Chondrocyte (in vitro differentiated cells): ENCODE results near the gene ENPP6. TPM values are rescaled to one million over a fixed set of nuclear protein-coding genes. Genes with fewer than 3 reads are reported as not detected.

Experiments
- DNase-seq: peaks from one replicate; pipeline ENCODE4 v3.0.0; 2021; ENCODE audit warnings: mixed read lengths, low spot score
- H3K27ac Mint-ChIP-seq: one replicate; pipeline ENCODE4 v1.8.0; 2021; ENCODE audit warnings: mild to moderate bottlenecking, moderate library complexity, mixed read lengths; ENCODE audit not compliant: unreplicated experiment
- H3K27me3 Mint-ChIP-seq: 2 replicates; pipeline ENCODE4 v1.8.0; 2021; ENCODE audit warnings: low read depth, mixed read lengths
- H3K36me3 Mint-ChIP-seq: 2 replicates; pipeline ENCODE4 v1.8.0; 2021; ENCODE audit warnings: low read depth, mixed read lengths
- H3K4me1 Mint-ChIP-seq: 2 replicates; pipeline ENCODE4 v1.8.0; 2021; ENCODE audit warnings: low read depth, mild to moderate bottlenecking, mixed read lengths
- H3K4me3 Mint-ChIP-seq: one replicate; pipeline ENCODE4 v1.8.0; 2021; ENCODE audit warnings: mild to moderate bottlenecking, moderate library complexity, mixed read lengths; ENCODE audit not compliant: unreplicated experiment
- H3K9me3 Mint-ChIP-seq: 2 replicates; pipeline ENCODE4 v1.8.0; 2021; ENCODE audit warnings: low read depth, mixed read lengths
- total RNA-seq: library from RNA; stranded (reverse); gene quantifications from 3 replicates; pipeline ENCODE4 v1.2.1, GENCODE V29; 2021
- TF ChIP-seq, protein P1 (sequence below): fragments of 200-600 bp; sonication (generic); IDR thresholded peaks from 2 replicates; pipeline ENCODE4 v1.5.0; 2021; ENCODE audit warnings: antibody characterized with exemption, mild to moderate bottlenecking, moderate library complexity

The ENPP6 gene
- total RNA-seq, 1 donor from 2014 or later: not detected

DNA sequence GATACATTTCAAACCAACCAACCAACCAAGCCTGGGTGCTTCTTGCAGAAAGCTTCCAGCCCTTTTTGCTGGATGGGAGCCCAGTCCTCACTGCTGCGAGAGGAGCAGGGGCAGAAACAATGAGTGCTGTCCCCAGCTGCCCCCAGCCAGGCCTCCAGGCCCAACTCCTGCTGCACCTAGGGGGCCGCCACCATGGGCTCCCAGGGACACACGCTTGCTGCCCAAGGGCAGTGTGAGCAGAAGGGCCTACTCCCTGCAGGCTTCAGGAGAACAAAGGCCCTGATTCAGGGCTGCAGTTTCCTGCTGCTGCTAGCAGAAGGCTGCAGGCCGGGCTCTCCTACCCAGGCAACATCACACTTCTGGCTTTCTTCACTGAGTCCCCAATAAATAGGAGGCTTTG, 37.7 kb upstream of the ENPP6 start:
- no peak overlapping the region for H3K4me3 Mint-ChIP-seq
- no peaks in the 10 kb centered on the region for H3K27me3 Mint-ChIP-seq
- no peak for DNase-seq
- no peaks in the 10 kb centered on the region for H3K4me1 Mint-ChIP-seq
- H3K36me3 Mint-ChIP-seq: no peaks in the 10 kb centered on the region
- H3K27ac Mint-ChIP-seq: no peak overlapping the region
- TF ChIP-seq, protein P1, sequence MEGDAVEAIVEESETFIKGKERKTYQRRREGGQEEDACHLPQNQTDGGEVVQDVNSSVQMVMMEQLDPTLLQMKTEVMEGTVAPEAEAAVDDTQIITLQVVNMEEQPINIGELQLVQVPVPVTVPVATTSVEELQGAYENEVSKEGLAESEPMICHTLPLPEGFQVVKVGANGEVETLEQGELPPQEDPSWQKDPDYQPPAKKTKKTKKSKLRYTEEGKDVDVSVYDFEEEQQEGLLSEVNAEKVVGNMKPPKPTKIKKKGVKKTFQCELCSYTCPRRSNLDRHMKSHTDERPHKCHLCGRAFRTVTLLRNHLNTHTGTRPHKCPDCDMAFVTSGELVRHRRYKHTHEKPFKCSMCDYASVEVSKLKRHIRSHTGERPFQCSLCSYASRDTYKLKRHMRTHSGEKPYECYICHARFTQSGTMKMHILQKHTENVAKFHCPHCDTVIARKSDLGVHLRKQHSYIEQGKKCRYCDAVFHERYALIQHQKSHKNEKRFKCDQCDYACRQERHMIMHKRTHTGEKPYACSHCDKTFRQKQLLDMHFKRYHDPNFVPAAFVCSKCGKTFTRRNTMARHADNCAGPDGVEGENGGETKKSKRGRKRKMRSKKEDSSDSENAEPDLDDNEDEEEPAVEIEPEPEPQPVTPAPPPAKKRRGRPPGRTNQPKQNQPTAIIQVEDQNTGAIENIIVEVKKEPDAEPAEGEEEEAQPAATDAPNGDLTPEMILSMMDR: no peak
- H3K9me3 Mint-ChIP-seq: no peaks in the 10 kb centered on the region

DNA sequence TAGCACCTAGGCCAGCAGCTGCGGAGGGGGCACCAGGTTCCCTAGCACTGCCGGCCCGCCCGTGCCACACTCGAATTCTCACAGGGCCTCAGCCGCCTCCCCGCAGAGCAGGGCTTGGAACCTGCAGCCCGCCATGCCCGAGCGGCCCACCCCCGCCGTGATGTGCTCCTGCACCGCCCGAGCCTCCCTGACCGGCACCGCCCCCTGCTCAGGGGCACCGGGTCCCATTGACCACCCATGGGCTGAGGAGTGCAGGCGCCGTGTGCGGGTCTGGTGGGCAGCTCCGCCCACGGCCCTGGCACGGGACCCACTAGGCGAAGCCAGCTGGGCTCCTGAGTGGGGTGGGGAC, 35.4 kb upstream of the ENPP6 start:
- TF ChIP-seq, protein P1: no peak
- DNase-seq: no peak
- Mint-ChIP-seq H3K4me3 (no peak overlapping the region), H3K36me3 (no peaks in the 10 kb centered on the region), H3K4me1 (no peaks in the 10 kb centered on the region), H3K9me3 (no peaks in the 10 kb centered on the region), H3K27ac (no peak overlapping the region), H3K27me3 (no peaks in the 10 kb centered on the region)

DNA sequence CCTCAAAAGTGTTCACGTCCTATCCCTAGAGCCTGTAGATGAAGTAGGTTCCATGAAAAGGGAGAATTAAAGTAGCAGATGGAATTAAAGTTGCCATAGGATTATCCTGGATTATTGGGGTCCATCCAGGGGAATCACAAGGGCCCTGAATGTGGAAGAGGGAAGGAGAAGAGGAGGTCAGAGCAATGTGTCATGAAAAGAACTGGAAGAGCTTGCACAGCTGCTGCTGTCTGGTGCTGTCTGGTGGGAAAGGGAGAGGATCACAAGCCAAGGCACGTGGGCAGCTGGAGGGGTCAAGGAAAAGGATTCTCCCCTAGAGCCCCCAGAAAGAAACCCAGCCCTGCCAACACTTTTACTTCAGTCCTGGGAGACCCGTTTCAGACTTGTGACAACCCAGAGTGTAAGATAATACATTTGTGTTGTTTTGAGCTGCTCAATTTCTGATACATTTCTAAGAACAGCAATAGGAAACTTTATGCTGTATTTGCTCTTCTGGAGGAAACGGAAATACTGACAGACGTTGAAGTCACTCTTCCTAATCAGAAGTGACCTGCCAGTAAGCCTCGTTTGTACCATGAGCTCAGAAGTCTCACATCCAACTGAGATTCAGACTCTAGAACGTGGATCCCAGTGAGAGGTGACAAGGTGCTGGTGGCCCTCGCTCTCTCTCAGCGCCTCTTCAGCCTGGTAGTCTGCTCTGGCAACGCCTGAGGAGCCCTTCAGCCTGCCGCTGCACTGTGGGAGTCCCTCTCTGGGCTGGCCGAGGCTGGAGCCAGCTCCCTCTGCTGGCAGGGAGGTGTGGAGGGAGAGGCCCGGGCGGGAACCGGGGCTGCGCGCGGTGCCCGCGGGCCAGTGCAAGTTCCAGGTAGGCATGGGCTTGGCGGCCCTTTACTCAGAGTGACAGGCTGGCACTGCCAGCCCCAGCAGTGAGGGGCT, 34.7 kb upstream of the ENPP6 start:
- Mint-ChIP-seq H3K27ac (no peak overlapping the region), H3K4me3 (no peak overlapping the region), H3K4me1 (no peaks in the 10 kb centered on the region), H3K27me3 (no peaks in the 10 kb centered on the region), H3K36me3 (no peaks in the 10 kb centered on the region), H3K9me3 (no peaks in the 10 kb centered on the region)
- no peak for DNase-seq
- TF ChIP-seq, protein P1: no peak

DNA sequence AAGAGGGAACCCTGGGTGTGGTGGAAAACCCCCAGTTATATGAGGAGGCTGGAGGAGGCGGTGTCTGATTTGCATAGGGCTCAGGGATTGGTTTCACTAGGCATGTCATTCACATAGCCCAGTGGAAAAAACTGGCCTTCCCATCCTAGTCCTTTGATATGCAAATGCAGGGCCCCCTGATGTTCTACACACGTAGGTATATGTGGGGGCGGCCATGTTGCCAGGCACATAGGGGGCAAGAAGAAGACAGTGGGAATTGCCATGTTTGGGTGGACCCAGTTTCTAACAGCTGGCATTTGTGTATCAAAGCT, 34.0 kb upstream of the ENPP6 start:
- Mint-ChIP-seq H3K27ac (no peak overlapping the region), H3K4me3 (no peak overlapping the region), H3K27me3 (no peaks in the 10 kb centered on the region), H3K36me3 (no peaks in the 10 kb centered on the region), H3K4me1 (no peaks in the 10 kb centered on the region), H3K9me3 (no peaks in the 10 kb centered on the region)
- no peak for DNase-seq
- TF ChIP-seq, protein P1: no peak

DNA sequence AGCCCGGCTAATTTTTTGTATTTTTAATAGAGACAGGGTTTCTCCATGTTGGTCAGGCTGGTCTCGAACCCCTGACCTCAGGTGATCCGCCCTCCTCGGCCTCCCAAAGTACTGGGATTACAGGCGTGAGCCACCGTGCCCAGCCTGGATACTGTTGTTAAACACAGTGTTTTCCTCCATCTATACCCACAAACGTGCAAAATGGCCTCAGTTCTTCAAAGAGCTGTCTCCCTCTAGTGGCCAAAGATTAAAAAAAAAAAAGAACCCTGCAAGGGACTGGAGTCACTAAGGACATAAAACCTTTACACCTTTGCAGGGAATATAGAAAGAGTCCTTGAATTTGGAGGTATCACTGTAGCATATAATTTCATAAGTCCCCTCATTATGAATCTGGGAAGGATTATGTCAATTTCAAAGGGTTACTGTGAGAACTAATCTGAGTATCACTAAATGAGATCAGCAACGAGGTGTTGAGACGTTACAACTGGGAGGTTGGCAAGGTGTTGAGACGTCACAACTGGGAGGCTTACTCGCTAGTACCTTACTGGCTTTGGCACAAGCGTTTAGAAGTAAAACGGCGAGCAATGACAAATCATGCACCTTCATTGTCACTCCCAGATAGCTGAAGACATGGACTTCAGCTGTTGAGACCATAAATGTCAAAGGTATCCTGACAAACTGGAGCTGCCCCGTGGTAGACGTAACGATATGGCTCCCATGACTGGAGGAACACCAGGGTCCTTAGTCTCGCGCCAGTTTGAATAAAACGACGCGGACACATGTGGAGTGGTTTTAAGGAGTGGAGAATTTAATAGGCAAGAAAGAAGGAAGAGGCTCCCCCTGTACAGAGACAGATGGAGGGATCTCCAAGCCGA, 33.4 kb upstream of the ENPP6 start:
- TF ChIP-seq, protein P1: peak; percentile 84
- no peaks in the 10 kb centered on the region for H3K9me3 Mint-ChIP-seq
- no peaks in the 10 kb centered on the region for H3K27me3 Mint-ChIP-seq
- no peak for DNase-seq
- H3K4me3 Mint-ChIP-seq: no peak overlapping the region
- H3K4me1 Mint-ChIP-seq: no peaks in the 10 kb centered on the region
- H3K27ac Mint-ChIP-seq: no peak overlapping the region
- H3K36me3 Mint-ChIP-seq: no peaks in the 10 kb centered on the region
